Activated CD4-positive, CD25-positive, alpha-beta regulatory T cell treated with anti-CD3 and anti-CD28 coated beads, Interleukin-2, amount 50 U/mL, for 72 hours (primary cell): ENCODE results near the gene GNG8.
"Not testable (repeated sequence)": the region's sequence is repeated elsewhere in the genome, so short reads cannot be mapped to it uniquely, and the experiment has no call there.

Experiments
- DNase-seq: peaks from one replicate; pipeline ENCODE4 v3.0.0; 2021

The GNG8 gene

DNA sequence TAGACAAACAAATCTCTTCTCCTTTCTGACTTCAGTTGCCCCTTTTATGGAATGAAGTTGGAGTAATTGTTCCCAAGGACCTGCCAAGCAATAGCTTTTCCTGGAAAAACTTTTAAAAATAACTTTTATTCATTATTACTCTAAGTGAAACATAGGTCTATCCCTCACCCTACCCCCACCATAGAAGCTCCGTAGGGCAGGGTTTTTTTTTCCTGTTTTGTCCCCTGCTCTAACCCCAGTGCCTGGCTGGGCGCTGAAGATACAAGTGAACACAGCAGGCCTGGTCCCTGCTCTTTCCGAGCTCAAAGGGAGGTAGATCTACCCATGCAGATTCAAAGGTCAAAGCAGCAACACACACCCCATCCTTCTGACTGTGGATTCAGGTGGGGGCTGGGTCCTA, 8.7 kb upstream of the GNG8 start:
- no peak for DNase-seq

DNA sequence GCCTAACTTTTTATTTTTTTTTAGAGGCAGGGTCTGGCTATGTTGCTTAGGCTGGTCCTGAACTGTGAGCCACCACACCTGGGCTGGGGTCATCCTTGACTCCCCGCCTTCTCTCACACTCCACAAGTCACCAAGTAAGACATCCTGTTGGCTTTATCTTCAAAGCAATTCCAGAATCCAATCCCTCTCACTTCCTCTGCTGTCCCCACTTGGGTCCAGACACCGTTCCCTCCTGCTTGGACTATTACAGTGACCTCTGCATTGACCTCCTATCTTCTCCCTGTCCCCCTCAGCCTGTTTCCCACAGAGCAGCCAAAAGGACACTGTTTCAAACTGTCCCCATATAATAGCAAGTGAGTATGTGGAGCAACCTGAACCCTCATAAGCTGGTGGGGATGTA, 4.7 kb upstream of the GNG8 start:
- no peak for DNase-seq

GRCh38 chr19:46639358-46640182, 3.6 kb upstream of the GNG8 start:
- DNase-seq = peak; percentile 57

- DNase-seq = no peak
Observed at GRCh38 chr19:46637224-46637623, 1.2 kb upstream of the GNG8 start.

DNA sequence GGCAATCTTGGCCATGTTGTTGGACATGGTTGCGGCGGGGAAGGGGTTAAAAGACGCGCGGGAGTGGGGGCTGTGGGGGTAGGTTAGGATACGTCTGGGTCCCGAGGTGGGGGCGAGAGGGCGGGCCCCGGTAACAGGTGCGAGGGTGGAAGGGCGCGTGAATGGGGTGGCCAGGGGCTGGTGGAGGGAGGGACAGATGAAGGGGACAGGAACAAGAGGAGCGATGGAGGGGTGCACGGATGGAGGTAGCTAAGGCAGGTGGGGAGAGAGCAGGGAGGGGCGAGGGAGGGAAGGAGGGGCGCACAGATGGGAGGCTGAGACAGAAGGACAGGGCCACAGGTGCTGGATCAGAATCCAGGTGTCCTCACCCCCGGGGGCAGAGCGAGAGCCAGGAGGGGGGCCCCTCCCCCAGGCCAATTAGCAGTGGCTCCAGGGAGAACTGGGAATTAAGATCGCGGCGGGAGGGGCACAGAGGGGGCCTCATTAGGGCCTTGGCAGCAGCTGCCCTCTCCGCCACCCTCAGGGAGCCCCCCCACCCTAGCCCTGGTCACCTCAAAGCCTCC, 1.3 kb downstream of the GNG8 start:
- DNase-seq = no peak

- DNase-seq = peak; percentile 97
Observed at GRCh38 chr19:46634045-46634655, 1.9 kb downstream of the GNG8 start.

DNA sequence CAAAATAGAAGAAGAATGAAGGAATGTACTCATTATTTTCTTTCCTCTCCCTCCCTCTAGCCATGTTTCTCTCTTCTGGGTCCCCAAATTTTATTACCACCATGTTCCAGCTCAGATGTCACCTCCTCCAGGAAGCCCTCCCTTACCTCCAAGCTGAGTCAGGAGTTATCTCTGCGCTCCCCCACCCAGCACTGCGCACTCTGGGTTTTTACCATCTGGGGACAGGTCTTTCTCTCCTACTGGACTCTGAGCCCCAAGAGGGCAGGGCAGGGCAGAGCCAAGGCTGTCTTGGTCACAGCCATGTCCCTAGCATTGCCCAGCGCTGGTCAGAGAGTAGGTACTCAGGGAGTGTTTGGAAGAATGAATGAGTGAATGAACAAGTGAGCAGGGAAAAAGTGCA, 2.9 kb downstream of the GNG8 start:
- DNase-seq = no peak

DNA sequence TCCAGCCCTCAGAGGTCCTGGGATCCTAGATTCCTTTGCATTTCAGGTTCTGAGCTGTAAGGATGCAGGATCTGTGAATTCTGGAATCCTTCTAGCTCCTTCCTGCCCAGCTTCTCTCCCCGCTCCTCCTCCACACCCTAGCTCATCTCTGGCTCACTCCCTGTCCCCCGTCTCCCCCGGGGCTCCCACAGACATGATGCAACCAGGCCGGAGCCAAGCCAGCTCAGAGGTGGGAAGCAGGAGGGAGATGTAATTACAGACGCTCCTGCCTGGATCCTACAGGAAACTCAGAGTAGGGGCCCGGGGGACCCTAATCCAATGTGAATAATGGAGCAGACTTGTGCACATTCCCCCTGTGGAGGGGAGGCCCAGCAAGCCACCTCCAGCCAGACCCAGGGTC, 4.5 kb downstream of the GNG8 start:
- no peak for DNase-seq

DNA sequence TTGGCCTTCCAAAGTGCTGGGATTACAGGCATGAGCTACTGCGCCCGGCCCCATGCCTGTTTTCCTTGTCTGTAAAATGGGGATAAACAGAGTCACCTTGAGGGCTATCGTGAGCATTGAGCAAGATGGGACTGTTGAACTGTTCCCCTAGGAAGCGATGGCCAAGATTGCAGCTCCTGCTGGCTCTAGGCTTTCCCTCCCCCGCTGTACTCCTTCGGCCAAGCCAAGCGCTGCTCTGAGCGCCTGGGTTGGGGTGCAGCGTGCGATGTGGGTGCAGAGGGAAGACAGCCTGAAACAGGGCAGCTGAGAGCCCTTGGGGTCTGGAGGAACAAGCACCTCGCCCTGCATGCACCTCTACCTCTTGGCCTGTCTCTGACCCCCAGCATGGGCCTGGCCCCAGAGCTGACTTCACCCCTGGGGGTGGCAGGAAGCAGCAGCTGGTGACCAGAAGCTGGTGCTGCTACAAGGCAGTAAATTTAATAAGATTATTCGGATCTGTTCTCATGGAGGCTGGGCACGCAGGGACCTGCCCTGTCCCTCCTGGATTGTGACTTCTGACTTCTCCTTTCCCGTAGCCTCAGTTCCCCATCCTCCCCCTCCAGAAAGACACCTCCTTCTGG, 5.3 kb downstream of the GNG8 start:
- no peak for DNase-seq

GRCh38 chr19:46629546-46630025, 6.4 kb downstream of the GNG8 start:
- DNase-seq = no peak

DNA sequence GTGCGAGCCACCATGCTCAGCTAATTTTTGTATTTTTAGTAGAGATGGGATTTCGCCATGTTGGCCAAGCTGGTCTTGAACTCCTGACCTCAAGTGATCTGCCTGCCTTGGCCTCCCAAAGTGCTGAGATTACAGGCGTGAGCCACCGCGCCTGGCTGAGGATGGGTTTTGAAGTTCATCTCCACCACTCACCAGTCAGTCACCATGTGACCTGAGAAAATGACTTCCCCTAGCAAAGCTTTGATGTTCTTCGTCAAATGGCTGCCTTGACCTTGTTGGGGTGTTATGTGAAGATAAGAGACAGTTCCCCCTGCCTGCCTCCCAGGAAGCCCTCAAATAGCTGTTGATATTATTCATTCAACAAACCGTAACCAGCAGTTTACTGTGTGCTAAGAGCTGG, 7.0 kb downstream of the GNG8 start:
- DNase-seq = not testable (repeated sequence)

- DNase-seq = no peak
Observed at GRCh38 chr19:46626446-46626845, 9.6 kb downstream of the GNG8 start.

DNA sequence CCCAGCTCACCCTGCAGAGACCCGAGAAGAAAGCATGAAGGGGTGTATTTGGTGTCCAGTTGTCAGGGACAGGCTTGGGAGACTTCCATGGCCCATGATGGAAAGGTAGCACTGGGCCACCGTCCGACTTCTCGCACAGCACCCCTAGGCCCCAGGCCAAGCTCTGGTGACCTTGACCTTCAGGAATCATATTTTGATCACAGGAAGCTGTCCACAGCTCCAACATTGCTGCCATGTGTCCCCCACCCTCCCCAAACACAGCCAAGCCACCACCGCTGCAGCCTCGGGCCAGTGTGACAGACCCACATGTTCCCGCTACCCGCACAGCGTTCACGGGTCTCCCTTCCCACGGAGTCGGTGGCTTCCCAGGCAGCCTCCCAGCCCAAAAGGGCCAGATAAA, 10.3 kb downstream of the GNG8 start:
- DNase-seq = no peak

GRCh38 chr19:46624958-46625661, 10.9 kb downstream of the GNG8 start, which contains the start of gene PTGIR:
PTGIR (minus strand) TSS chr19:46625089; CDS start chr19:46624225, 864 bp downstream.
- no peak for DNase-seq

- no peak for DNase-seq
Observed at GRCh38 chr19:46623915-46624502, 12.0 kb downstream of the GNG8 start.

GRCh38 chr19:46622118-46622446, 13.9 kb downstream of the GNG8 start:
- no peak for DNase-seq

DNA sequence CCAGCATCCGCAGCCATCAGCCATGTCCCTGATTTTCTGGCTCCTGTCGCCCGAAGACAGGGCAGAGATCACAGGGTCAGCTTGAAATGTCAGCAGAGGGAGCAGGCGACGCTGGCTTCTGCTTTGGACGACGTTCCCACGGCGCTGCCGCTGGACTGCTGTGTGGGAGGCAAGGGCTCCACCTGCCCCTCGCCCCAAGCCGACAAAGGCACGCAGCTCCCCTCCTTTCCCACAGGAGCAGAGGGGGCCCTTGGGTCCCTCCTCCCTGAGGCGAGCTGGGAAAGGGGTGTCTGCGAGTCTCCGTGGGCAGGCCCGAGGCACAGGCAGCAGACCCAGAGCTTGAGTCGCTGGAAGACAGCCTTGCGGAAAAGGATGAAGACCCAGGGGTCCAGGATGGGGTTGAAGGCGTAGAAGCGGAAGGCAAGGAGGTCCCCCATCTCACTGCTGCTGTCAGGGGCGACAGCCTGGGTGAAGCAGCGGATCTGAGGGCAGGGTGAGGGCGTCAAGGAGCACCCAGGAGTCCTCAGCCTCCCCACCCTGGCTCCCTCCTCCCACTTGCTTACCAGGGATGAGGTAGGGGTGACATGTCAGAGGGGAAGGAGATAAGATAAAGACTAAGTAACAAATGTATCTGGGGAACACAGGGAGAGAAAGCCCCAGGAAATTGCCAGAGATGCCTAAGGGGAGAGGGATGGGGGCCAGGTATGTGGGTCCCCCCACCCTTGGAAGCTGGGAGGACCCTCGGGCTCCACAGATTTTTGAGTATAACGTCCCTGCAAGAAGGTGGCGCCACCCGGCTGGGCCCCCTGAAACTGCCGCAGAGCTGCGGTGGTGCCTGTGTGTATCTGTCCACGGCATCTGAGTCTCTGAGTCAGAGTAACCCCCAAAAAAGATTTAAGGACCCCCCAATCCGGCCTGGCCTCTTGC, 14.5 kb downstream of the GNG8 start:
- no peak for DNase-seq

GRCh38 chr19:46620716-46621115, 15.3 kb downstream of the GNG8 start:
- no peak for DNase-seq

GRCh38 chr19:46620267-46620666, 15.7 kb downstream of the GNG8 start:
- no peak for DNase-seq

GRCh38 chr19:46618670-46619231, 17.3 kb downstream of the GNG8 start:
- no peak for DNase-seq

GRCh38 chr19:46617601-46618000, 18.4 kb downstream of the GNG8 start:
- no peak for DNase-seq
